Psoas muscle (tissue), 8 donors: Measurements from ENCODE around the gene TEFM. TPM values are rescaled to one million over a fixed set of nuclear protein-coding genes. Genes with fewer than 3 reads are reported as not detected.
A peak's percentile ranks its signal among the peaks of the same experiment; 100 is the strongest.
"Not testable (repeated sequence)": the region's sequence is repeated elsewhere in the genome, so short reads cannot be mapped to it uniquely, and the experiment has no call there.

Source experiments
- ATAC-seq, 4 donors: fragments of 200-7000 bp; cut with Tn5 transposase; one replicate each; pipeline ENCODE4 v1.9.1; 2020; ENCODE audit warnings: moderate library complexity in 3 of 4, mild to moderate bottlenecking in 2 of 4
- DNase-seq, 2 donors: peaks; one replicate each; pipeline ENCODE4 v3.0.0-alpha.2; 2020
- H3K27ac ChIP-seq: fragments of 200-600 bp; one replicate; pipeline ENCODE4 v1.8.0; 2022
- H3K27me3 ChIP-seq, 3 donors: fragments of 200-600 bp in 1 of 3; one replicate each; pipeline versions ENCODE4 v1.6.1 to v1.8.0; 2013 to 2022; ENCODE audit warnings: low read length in 2 of 3, mild to moderate bottlenecking in 2 of 3, moderate library complexity in 1 of 3; ENCODE audit not compliant: insufficient read depth in 3 of 3
- H3K36me3 ChIP-seq, 2 donors: fragments of 200-600 bp in 1 of 2; one replicate each; pipeline versions ENCODE4 v1.6.1 to v1.8.0; 2013 to 2022; ENCODE audit warnings: low read depth in 1 of 2, mild to moderate bottlenecking in 1 of 2, moderate library complexity in 1 of 2; ENCODE audit not compliant: insufficient read depth in 1 of 2
- H3K4me1 ChIP-seq: fragments of 200-600 bp; one replicate; pipeline ENCODE4 v1.8.0; 2022
- H3K4me3 ChIP-seq: fragments of 200-600 bp; one replicate; pipeline ENCODE4 v1.8.0; 2022; ENCODE audit warnings: mild to moderate bottlenecking
- H3K9me3 ChIP-seq: fragments of 200-600 bp; one replicate; pipeline ENCODE4 v1.8.0; 2022
- CTCF ChIP-seq: fragments of 200-600 bp; IDR thresholded peaks from one replicate; pipeline ENCODE4 v1.8.0; 2022; ENCODE audit warnings: antibody characterized with exemption
- WGBS, 3 donors: extraction: QIAGEN DNeasy Blood & Tissue Kit; methylation state at CpG; one replicate each; pipeline versions ENCODE4 v1.1.6 to v1.1.7; 2013; 5-methylcytosine and 5-hydroxymethylcytosine counted together
- intact Hi-C, 2 donors: fragments of 100-400 bp; cut with DNase I; formaldehyde crosslinking; loops; one replicate each; pipeline versions ENCODE4 v1.11.0 to v1.14.2; 2022
- polyA plus RNA-seq, 3 donors: library from polyadenylated mRNA; stranded (reverse); fragments of 200-250 nt; gene quantifications; one replicate each; pipeline ENCODE4 v1.2.3, GENCODE V29; 2013
- total RNA-seq, 4 donors: library from RNA; stranded (reverse); fragmentation: NEBNext Ultra II Directional in 2 of 4; extraction: Animal tissue kit (Norgen Biotek cat#: 25700) in 2 of 4; gene quantifications; one replicate each; pipeline versions ENCODE4 v1.2.1 to v1.2.4, GENCODE V29; 2021 to 2023
- donor health status: healthy with polysubstance abuse.
- donor health status: DM: no; HTN: no; CAD: no; lungs with moderate emphysema.
- donor health status: Bipolar disorder and iron deficiency.
- donor health status: healthy.
- donor health status: DM: yes; HTN: yes; CAD: no.
- donor health status: DM: no; HTN: no; CAD: no.
- donor health status: DM: no; HTN: no; CAD: no.
- donor health status: DM: yes; HTN: yes; CAD: no.

TEFM gene
- total and polyA plus RNA-seq, 7 donors, result 8.0 to 37.0 (median 10.9) TPM

DNA sequence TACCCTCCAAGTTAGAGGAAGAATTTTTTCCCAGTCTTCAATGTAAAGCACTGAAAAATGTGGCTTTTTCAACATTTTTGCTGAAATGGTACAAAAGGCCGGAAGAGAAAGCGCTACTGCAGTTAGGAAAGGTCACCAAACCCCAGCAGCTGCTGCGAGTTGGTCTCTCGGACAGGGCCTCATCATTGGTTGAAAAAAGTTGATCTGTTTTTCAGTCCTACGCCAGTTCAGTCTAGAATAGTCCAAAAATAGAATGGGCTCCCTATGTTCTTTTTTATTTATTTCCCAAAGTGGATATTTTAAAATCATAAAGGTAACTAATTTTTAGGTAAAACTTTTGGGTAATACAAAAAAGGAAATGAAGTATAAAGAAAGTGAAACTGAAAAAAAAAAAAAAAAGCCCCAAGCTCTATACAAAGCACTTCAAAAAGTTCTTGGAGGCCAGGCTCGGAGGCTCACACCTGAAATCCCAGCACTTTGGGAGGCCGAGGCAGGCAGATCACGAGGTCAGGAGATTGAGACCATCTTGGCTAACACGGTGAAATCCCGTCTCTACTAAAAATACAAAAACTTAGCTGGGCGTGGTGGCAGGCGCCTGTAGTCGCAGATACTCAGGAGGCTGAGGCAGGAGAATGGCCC, 33.1 kb upstream of the TEFM start:
- Histone ChIP-seq H3K9me3 (no peaks in the 10 kb centered on the region), H3K27me3 (no peaks in the 10 kb centered on the region), H3K4me3 (no peak overlapping the region), H3K4me1 (no peaks in the 10 kb centered on the region), H3K27ac (no peak overlapping the region), H3K36me3 (no peaks in the 10 kb centered on the region)
- TF ChIP-seq CTCF, result no peak
- ATAC-seq (no peak), DNase-seq (peak in 1 of 2 donors; percentile 33)
- WGBS, 3 donors, result 79 to 84% (median 84%) methylated on average over 13 of the region's 13 CpGs
- intact Hi-C loops, result no loop called here

GRCh38 chr17:30933966-30934365, 27.9 kb upstream of the TEFM start:
- WGBS, 3 donors, result 66 to 80% (median 70%) methylated on average over 5 of the region's 5 CpGs
- TF ChIP-seq CTCF, result no peak
- DNase-seq (no peak), ATAC-seq (no peak)
- Histone ChIP-seq H3K4me1 (no peaks in the 10 kb centered on the region), H3K9me3 (no peaks in the 10 kb centered on the region), H3K4me3 (no peak overlapping the region), H3K27me3 (peaks cover 0 to 13% (median 0%) of the 10 kb centered on the region in 3 donors), H3K36me3 (peaks cover 0 to 3% of the 10 kb centered on the region in 2 donors), H3K27ac (no peak overlapping the region)
- intact Hi-C loops, result no loop called here

GRCh38 chr17:30931582-30931981, 25.5 kb upstream of the TEFM start:
- H3K4me3 ChIP-seq, intact Hi-C loops, DNase-seq, H3K36me3 ChIP-seq, H3K9me3 ChIP-seq, H3K27ac ChIP-seq, H3K4me1 ChIP-seq, ATAC-seq: not testable (repeated sequence)
- peaks cover 0 to 34% (median under 1%) of the 10 kb centered on the region in 3 donors for H3K27me3 ChIP-seq
- WGBS, 3 donors, result 82 to 84% (median 84%) methylated on average over 8 of the region's 8 CpGs

- no peak for DNase-seq
- Histone ChIP-seq H3K4me3 (no peak overlapping the region), H3K27me3 (peaks cover 0 to 44% (median 3%) of the 10 kb centered on the region in 3 donors), H3K4me1 (no peaks in the 10 kb centered on the region), H3K27ac (no peak overlapping the region), H3K36me3 (peaks cover 0 to 3% of the 10 kb centered on the region in 2 donors), H3K9me3 (no peaks in the 10 kb centered on the region)
- 76 to 87% (median 77%) methylated on average over 3 of the region's 3 CpGs for WGBS, 3 donors
- intact Hi-C loops, result no loop called here
- no peak for ATAC-seq
- no peak for TF ChIP-seq CTCF
These were observed 24.5 kb upstream of the TEFM start for GRCh38 chr17:30930495-30930894.

DNA sequence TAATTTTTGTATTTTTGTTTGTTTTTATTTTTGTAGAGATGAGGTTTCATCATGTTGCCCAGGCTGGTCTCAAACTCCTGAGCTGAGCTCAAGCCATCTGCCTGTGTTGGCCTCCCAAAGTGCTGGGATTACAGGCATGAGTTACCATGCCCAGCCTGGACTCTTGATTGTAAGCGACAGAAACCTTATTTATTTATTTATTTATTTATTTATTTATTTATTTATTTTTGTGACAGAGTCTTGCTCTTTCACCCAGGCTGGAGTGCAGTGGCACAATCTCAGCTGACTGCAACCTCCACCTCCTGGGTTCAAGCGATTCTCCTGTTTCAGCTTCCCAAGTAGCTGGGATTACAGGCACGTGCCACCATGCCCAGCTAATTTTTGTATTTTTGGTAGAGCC, 23.8 kb upstream of the TEFM start:
- H3K4me1 ChIP-seq, H3K9me3 ChIP-seq, H3K4me3 ChIP-seq, H3K27ac ChIP-seq, DNase-seq, intact Hi-C loops, H3K36me3 ChIP-seq, ATAC-seq: not testable (repeated sequence)
- WGBS, 3 donors, result 87 to 92% (median 92%) methylated on average over 3 of the region's 3 CpGs
- H3K27me3 ChIP-seq, result peaks cover 0 to 50% (median 3%) of the 10 kb centered on the region in 3 donors
